ENCODE data around the gene WDCP.

GRCh38 chr2:24026233-24026632 lies 21.0 kb downstream of the WDCP start:
- TF ChIP-seq EZH2phosphoT487 (IDR thresholded peaks at IDR 0.05; ENCODE audit: borderline replicate concordance, low read length) (no peak), CTCF (conservative IDR thresholded peaks at IDR 0.05; ENCODE audit: low read depth, low read length) (no peak)
